H1 (cell line): ENCODE measurements around the gene SPARC. TPM values are rescaled to one million over a fixed set of nuclear protein-coding genes. Genes with fewer than 3 reads are reported as not detected.

ENCODE experiments used
- CTCF ChIA-PET: fragments of 300-600 bp; sonication (Branson Sonifier 250); formaldehyde crosslinking; loops from one replicate; lab custom pipeline; 2021; ENCODE audit not compliant: partially characterized antibody; lab: Charles Lee
- POLR2A ChIA-PET: fragments of 300-600 bp; sonication (Branson Sonifier 250); formaldehyde crosslinking; loops from one replicate; lab custom pipeline; 2021; ENCODE audit warnings: inconsistent platforms; ENCODE audit not compliant: partially characterized antibody; lab: Charles Lee
- DNase-seq, 2 experiments: peaks; one replicate each; pipeline versions ENCODE4 v3.0.0 to v3.0.0-alpha.2; 2010 to 2022; ENCODE audit warnings: low spot score in 2 of 2, low read depth in 1 of 2, mixed read lengths in 1 of 2
- FAIRE-seq: peaks from 2 replicates; lab custom pipeline; 2011; peaks lifted over from hg19 to GRCh38; lab: Jason Lieb, UNC
- H2AFZ ChIP-seq: 2 replicates; pipeline ENCODE4 v1.8.1; 2012; ENCODE audit warnings: low read length, inconsistent platforms
- H2AK5ac ChIP-seq: 2 replicates; pipeline ENCODE4 v1.6.1; 2013; ENCODE audit warnings: low read depth, low read length
- H2BK120ac ChIP-seq: replicated peaks from 2 replicates; pipeline ENCODE3; 2013; ENCODE audit warnings: low read depth, low read length, inconsistent platforms
- H2BK12ac ChIP-seq: 2 replicates; pipeline ENCODE4 v1.6.1; 2013; ENCODE audit warnings: low read depth, low read length
- H2BK15ac ChIP-seq: 2 replicates; pipeline ENCODE4 v1.6.1; 2013; ENCODE audit warnings: low read length
- H2BK20ac ChIP-seq: 2 replicates; pipeline ENCODE4 v1.6.1; 2013; ENCODE audit warnings: low read length
- H2BK5ac ChIP-seq: 2 replicates; pipeline ENCODE4 v1.6.1; 2013; ENCODE audit warnings: low read depth, low read length
- H3K14ac ChIP-seq: 2 replicates; pipeline ENCODE4 v1.6.1; 2013; ENCODE audit warnings: inconsistent platforms; ENCODE audit not compliant: insufficient read length
- H3K18ac ChIP-seq: 2 replicates; pipeline ENCODE4 v1.6.1; 2013; ENCODE audit warnings: low read length; ENCODE audit errors: extremely low read depth
- H3K23ac ChIP-seq: 2 replicates; pipeline ENCODE4 v1.6.1; 2013; ENCODE audit warnings: inconsistent platforms; ENCODE audit not compliant: insufficient read length
- H3K23me2 ChIP-seq: 2 replicates; pipeline ENCODE4 v1.6.1; 2013; ENCODE audit warnings: low read depth, low read length
- H3K27ac ChIP-seq: 2 replicates; pipeline ENCODE4 v1.6.1; 2011; ENCODE audit warnings: low read depth, low read length, inconsistent platforms
- H3K27me3 ChIP-seq, 4 experiments: replicated peaks in 1 of 4; 1 replicate in 1 of 4; 2 replicates in 3 of 4; pipeline versions ENCODE4 v1.6.1 to v1.8.1; 2011 to 2013; ENCODE audit warnings: low read length in 3 of 4, mild to moderate bottlenecking in 3 of 4, inconsistent platforms in 2 of 4, mixed read lengths in 2 of 4, moderate library complexity in 1 of 4; ENCODE audit not compliant: control insufficient read depth in 3 of 4, insufficient read depth in 3 of 4; ENCODE audit errors: extremely low read depth in 1 of 4
- H3K36me3 ChIP-seq, 4 experiments: 2 replicates each; pipeline versions ENCODE4 v1.6.1 to v1.8.1; 2011 to 2013; ENCODE audit warnings: mild to moderate bottlenecking in 4 of 4, low read length in 3 of 4, moderate library complexity in 2 of 4, control low read depth in 1 of 4, inconsistent platforms in 1 of 4; ENCODE audit not compliant: insufficient read depth in 4 of 4, control insufficient read depth in 2 of 4
- H3K4ac ChIP-seq: replicated peaks from 2 replicates; pipeline ENCODE3; 2013; ENCODE audit warnings: low read length, low read depth, mixed read lengths, inconsistent platforms; ENCODE audit not compliant: insufficient read length
- H3K4me1 ChIP-seq, 4 experiments: replicated peaks in 1 of 4; 1 replicate in 1 of 4; 2 replicates in 3 of 4; pipeline versions ENCODE4 v1.6.1 to v1.8.1; 2011 to 2013; ENCODE audit warnings: low read length in 3 of 4, inconsistent platforms in 2 of 4, mixed read lengths in 1 of 4; ENCODE audit not compliant: insufficient read depth in 4 of 4, control insufficient read depth in 3 of 4
- H3K4me2 ChIP-seq, 2 experiments: 2 replicates each; pipeline versions ENCODE4 v1.6.1 to v1.8.1; 2011 to 2013; ENCODE audit warnings: low read depth in 2 of 2, low read length in 2 of 2, control low read depth in 1 of 2, inconsistent platforms in 1 of 2, mild to moderate bottlenecking in 1 of 2; ENCODE audit not compliant: insufficient read depth in 1 of 2
- H3K4me3 ChIP-seq, 4 experiments: fragments of 200-600, 300-600 bp in 1 of 4; sonication (generic), shearing (Covaris generic), sonication (Bioruptor Twin) in 1 of 4; 2 replicates each; pipeline versions ENCODE4 v1.5.1 to v1.8.1; 2011 to 2016; ENCODE audit warnings: low read length in 4 of 4, low read depth in 3 of 4, control low read depth in 2 of 4, inconsistent platforms in 2 of 4, mild to moderate bottlenecking in 2 of 4, mixed read lengths in 1 of 4, moderate library complexity in 1 of 4; ENCODE audit not compliant: insufficient read depth in 2 of 4; ENCODE audit errors: extremely low read depth in 1 of 4
- H3K56ac ChIP-seq: replicated peaks from 2 replicates; pipeline ENCODE3; 2013; ENCODE audit warnings: low read depth, mild to moderate bottlenecking, mixed read lengths, low read length, inconsistent platforms; ENCODE audit not compliant: insufficient read length
- H3K79me1 ChIP-seq: 2 replicates; pipeline ENCODE4 v1.6.1; 2013; ENCODE audit warnings: low read depth, low read length, control low read depth
- H3K79me2 ChIP-seq, 2 experiments: 2 replicates each; pipeline versions ENCODE4 v1.6.1 to v1.8.1; 2012 to 2013; ENCODE audit warnings: low read length in 2 of 2, mild to moderate bottlenecking in 2 of 2, inconsistent platforms in 1 of 2; ENCODE audit not compliant: insufficient read depth in 2 of 2, control insufficient read depth in 1 of 2
- H3K9ac ChIP-seq, 4 experiments: replicated peaks in 1 of 4; 1 replicate in 1 of 4; 2 replicates in 3 of 4; pipeline versions ENCODE4 v1.6.1 to v1.8.1; 2011 to 2013; ENCODE audit warnings: low read depth in 3 of 4, low read length in 3 of 4, control low read depth in 2 of 4, mild to moderate bottlenecking in 2 of 4, moderate library complexity in 2 of 4, inconsistent platforms in 1 of 4; ENCODE audit errors: extremely low read depth in 1 of 4
- H3K9me3 ChIP-seq, 2 experiments: 2 replicates each; pipeline versions ENCODE4 v1.6.1 to v1.8.1; 2012 to 2013; ENCODE audit warnings: mild to moderate bottlenecking in 2 of 2, moderate library complexity in 2 of 2, control low read depth in 1 of 2, inconsistent platforms in 1 of 2, low read depth in 1 of 2, low read length in 1 of 2, mixed read lengths in 1 of 2; ENCODE audit not compliant: insufficient read depth in 2 of 2
- H4K20me1 ChIP-seq, 2 experiments: replicated peaks in 1 of 2; 2 replicates each; pipeline versions ENCODE3 to v1.8.1; 2011 to 2013; ENCODE audit warnings: inconsistent platforms in 2 of 2, low read length in 2 of 2, mild to moderate bottlenecking in 1 of 2; ENCODE audit not compliant: insufficient read depth in 2 of 2, control insufficient read depth in 1 of 2
- H4K5ac ChIP-seq: 2 replicates; pipeline ENCODE4 v1.6.1; 2013; ENCODE audit warnings: low read length, low read depth, mixed read lengths, inconsistent platforms; ENCODE audit not compliant: insufficient read length
- H4K8ac ChIP-seq: 2 replicates; pipeline ENCODE4 v1.8.0; 2013; ENCODE audit warnings: mild to moderate bottlenecking, moderate library complexity, low read length, inconsistent platforms; ENCODE audit not compliant: insufficient read depth; ENCODE audit errors: extremely low read depth
- H4K91ac ChIP-seq: replicated peaks from 2 replicates; pipeline ENCODE3; 2013; ENCODE audit warnings: low read length, mixed read lengths, inconsistent platforms; ENCODE audit not compliant: insufficient read length
- JUND ChIP-seq: IDR thresholded peaks from 2 replicates; pipeline ENCODE4 v1.6.1; 2011; ENCODE audit warnings: mild to moderate bottlenecking, improper control_type of control experiment, low read length
- TBP ChIP-seq: IDR thresholded peaks from 2 replicates; pipeline ENCODE4 v1.6.1; 2011; ENCODE audit warnings: low read depth, low read length, improper control_type of control experiment
- WGBS, 2 experiments: shearing (Covaris generic) in 1 of 2; methylation state at CpG; one replicate each; pipeline versions ENCODE4 v1.1.6 to v1.1.7; 2013 to 2015; ENCODE audit warnings: low lambda C conversion rate in 2 of 2, mixed read lengths in 2 of 2, inconsistent platforms in 1 of 2, low coverage in 1 of 2, missing lambda C conversion rate in 1 of 2; ENCODE audit not compliant: insufficient replicate concordance in 2 of 2, insufficient coverage in 1 of 2, insufficient read length in 1 of 2; ENCODE audit errors: extremely low coverage in 1 of 2, missing lambda C conversion rate in 1 of 2; 5-methylcytosine and 5-hydroxymethylcytosine counted together
- polyA plus RNA-seq, 7 experiments: library from polyadenylated mRNA; depleted of rRNA in 3 of 7; stranded (reverse) in 5 of 7; unstranded in 2 of 7; fragments of >200 nt in 5 of 7; fragments of 200-250 nt in 2 of 7; gene quantifications; 1 replicate in 5 of 7; 2 replicates in 1 of 7; 4 replicates in 1 of 7; pipeline versions ENCODE4 v1.2.1 to v1.2.3, GENCODE V29; 2011 to 2013; ENCODE audit warnings: missing spikeins in 2 of 7, mixed read lengths in 2 of 7
- total RNA-seq: library from RNA; stranded (reverse); fragmentation: NEBNext Ultra II Directional; extraction: Animal tissue kit (Norgen Biotek cat#: 25700); gene quantifications from 2 replicates; pipeline ENCODE4 v1.2.1, GENCODE V29; 2021

Gene SPARC
- total and polyA plus RNA-seq, 2 of the 8 experiments (the other 6 are each of a cell fraction or from before 2014, with no cell fraction given): 375 to 438 TPM

- H3K4ac ChIP-seq: no peak overlapping the region
- H4K5ac ChIP-seq: no peak overlapping the region
- no peaks in the 10 kb centered on the region for H4K20me1 ChIP-seq
- no peaks in the 10 kb centered on the region for H3K27me3 ChIP-seq
- no peaks in the 10 kb centered on the region for H3K9me3 ChIP-seq
- H3K79me1 ChIP-seq: no peaks in the 10 kb centered on the region
- H2AK5ac ChIP-seq: no peak overlapping the region
- no peak overlapping the region for H3K4me3 ChIP-seq
- WGBS, 2 experiments: 67% methylated on average over 2 of the region's 2 CpGs; no CpG with 5 or more reads in 1 of the 2 experiments
- H4K91ac ChIP-seq: no peak overlapping the region
- H3K27ac ChIP-seq: no peak overlapping the region
- no peak overlapping the region for H3K14ac ChIP-seq
- CTCF ChIA-PET: interaction anchor here (0.7 to 4.0 kb wide), 15 partner anchors 10 to 171 kb away, joined by 3 to 28 read pairs (median 6); partner anchors contain the start of gene SLC36A1
- 0 out of 2 replicates have a peak overlapping the region, but pooled peaks have one; percentile 5 for H2BK12ac ChIP-seq
- H3K36me3 ChIP-seq: no peaks in the 10 kb centered on the region
- H2BK5ac ChIP-seq: no peak overlapping the region; the same call in 1 of the 2 replicates
- FAIRE-seq: no peak
- H3K79me2 ChIP-seq: no peaks in the 10 kb centered on the region
- H3K4me2 ChIP-seq: no peak overlapping the region
- peak overlapping the region; percentile 14; the same call in 1 of the 2 replicates for H3K18ac ChIP-seq
- H3K4me1 ChIP-seq: peaks cover 4 to 10% (median 9%) of the 10 kb centered on the region in 4 experiments
- H2BK15ac ChIP-seq: no peak overlapping the region
- TF ChIP-seq TBP (no peak), JUND (peak; percentile 77; the same call in 1 of the 2 replicates)
- TF ChIP-seq, all 59 proteins: peak for 1
- no peak overlapping the region for H4K8ac ChIP-seq
- no peak overlapping the region for H2BK120ac ChIP-seq
- POLR2A ChIA-PET: interaction anchor here (0.5 to 1.5 kb wide), 4 partner anchors 10 to 501 kb away, joined by 3 to 4 read pairs (median 3); no protein-coding TSS in a partner anchor
- no peak overlapping the region for H3K56ac ChIP-seq
- DNase-seq: no peak
- H2AFZ ChIP-seq: 0 out of 2 replicates have a peak overlapping the region, but pooled peaks have one; percentile 1
- no peaks in the 10 kb centered on the region for H3K23me2 ChIP-seq
- H2BK20ac ChIP-seq: no peak overlapping the region
- H3K9ac ChIP-seq: no peak overlapping the region
- no peak overlapping the region for H3K23ac ChIP-seq
Measured at GRCh38 chr5:151618907-151619306, 67.8 kb downstream of the SPARC start.
